ENCODE results near the gene SLC35F2. TPM values are rescaled to one million over a fixed set of nuclear protein-coding genes. Genes with fewer than 3 reads are reported as not detected.

SLC35F2 gene
- total and polyA plus RNA-seq, 2 of the 8 experiments (the other 6 are each of a cell fraction or from before 2014, with no cell fraction given), result 15.1 to 29.7 TPM

DNA sequence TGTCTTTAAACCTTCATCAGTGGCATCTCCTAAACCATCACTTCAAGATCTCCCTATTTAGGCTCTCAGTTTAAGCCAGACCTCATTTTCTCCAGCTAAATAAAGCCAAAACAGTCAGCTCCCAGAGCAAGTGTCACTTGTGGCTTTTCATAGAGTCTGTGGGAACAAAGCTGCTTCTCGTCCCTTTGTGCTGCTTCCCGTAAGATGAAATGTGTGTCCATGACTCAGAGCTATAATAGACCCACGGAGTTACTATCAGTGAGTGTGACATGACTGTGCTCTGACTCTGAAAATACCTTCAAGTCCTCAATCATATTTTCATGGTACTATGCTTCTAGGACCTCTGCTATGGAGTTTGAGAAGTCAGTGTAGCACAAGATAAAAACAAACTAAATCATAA is 89.4 kb downstream of the SLC35F2 start:
- DNase-seq (ENCODE audit: low read depth in 1 of 2, low spot score in 2 of 2) (no peak), FAIRE-seq (no peak)
- Histone ChIP-seq H3K4me2 (ENCODE audit: insufficient read depth in 1 of 2, low read depth in 2 of 2, low read length in 2 of 2) (no peak overlapping the region), H3K79me1 (ENCODE audit: low read depth, low read length) (no peaks in the 10 kb centered on the region), H3K18ac (ENCODE audit: extremely low read depth, low read length) (no peak overlapping the region), H4K8ac (ENCODE audit: extremely low read depth, insufficient read depth, low read length) (no peak overlapping the region), H2AFZ (ENCODE audit: low read length) (no peak overlapping the region), H2BK12ac (ENCODE audit: low read depth, low read length) (no peak overlapping the region), H3K14ac (ENCODE audit: insufficient read length) (no peak overlapping the region), H4K91ac (replicated peaks; ENCODE audit: insufficient read length, low read length) (no peak overlapping the region), H3K27me3 (replicated peaks in 1 of 4; ENCODE audit: control insufficient read depth in 3 of 4, extremely low read depth in 1 of 4, insufficient read depth in 3 of 4, low read length in 3 of 4) (no peaks in the 10 kb centered on the region), H2BK5ac (ENCODE audit: low read depth, low read length) (no peak overlapping the region), H4K5ac (ENCODE audit: insufficient read length, low read depth, low read length) (no peak overlapping the region), H3K4me1 (replicated peaks in 1 of 4; ENCODE audit: control insufficient read depth in 3 of 4, insufficient read depth in 4 of 4, low read length in 3 of 4) (no peaks in the 10 kb centered on the region), H3K9me3 (ENCODE audit: insufficient read depth in 2 of 2, low read depth in 1 of 2, low read length in 1 of 2) (no peaks in the 10 kb centered on the region), H2BK120ac (replicated peaks; ENCODE audit: low read depth, low read length) (no peak overlapping the region), H2AK5ac (ENCODE audit: low read depth, low read length) (no peak overlapping the region), H3K9ac (replicated peaks in 1 of 4; ENCODE audit: extremely low read depth in 1 of 4, low read depth in 3 of 4, low read length in 3 of 4) (no peak overlapping the region), H3K4me3 (ENCODE audit: extremely low read depth in 1 of 4, insufficient read depth in 2 of 4, low read depth in 3 of 4, low read length in 4 of 4) (no peak overlapping the region), H3K23ac (ENCODE audit: insufficient read length) (no peak overlapping the region), H3K23me2 (ENCODE audit: low read depth, low read length) (no peaks in the 10 kb centered on the region), H3K4ac (replicated peaks; ENCODE audit: insufficient read length, low read depth, low read length) (no peak overlapping the region), H3K56ac (replicated peaks; ENCODE audit: insufficient read length, low read depth, low read length) (no peak overlapping the region), H2BK20ac (ENCODE audit: low read length) (no peak overlapping the region), H3K79me2 (ENCODE audit: control insufficient read depth in 1 of 2, insufficient read depth in 2 of 2, low read length in 2 of 2) (no peaks in the 10 kb centered on the region), H3K36me3 (ENCODE audit: control insufficient read depth in 2 of 4, insufficient read depth in 4 of 4, low read length in 3 of 4) (no peaks in the 10 kb centered on the region), H2BK15ac (ENCODE audit: low read length) (no peak overlapping the region), H4K20me1 (replicated peaks in 1 of 2; ENCODE audit: control insufficient read depth in 1 of 2, insufficient read depth in 2 of 2, low read length in 2 of 2) (no peaks in the 10 kb centered on the region), H3K27ac (ENCODE audit: low read depth, low read length) (no peak overlapping the region)
- ChIA-PET POLR2A (ENCODE audit: partially characterized antibody) (no interaction called here), CTCF (ENCODE audit: partially characterized antibody) (interaction anchor here (1.2 to 8.2 kb wide), 7 partner anchors 10 to 205 kb away, joined by 3 to 88 read pairs (median 6); no protein-coding TSS in a partner anchor)
- TF ChIP-seq TAF1 (IDR thresholded peaks at IDR 0.05; ENCODE audit: low read depth, low read length), result no peak
- no peak for TF ChIP-seq SP4 (IDR thresholded peaks at IDR 0.05; ENCODE audit: low read length)
- no peak for TF ChIP-seq PHF8 (conservative IDR thresholded peaks at IDR 0.05; ENCODE audit: low read depth, low read length)
- no peak for TF ChIP-seq EGR1 (IDR thresholded peaks at IDR 0.05; ENCODE audit: borderline replicate concordance, low read depth, low read length)
- no peak for TF ChIP-seq RFX5 (IDR thresholded peaks at IDR 0.05; ENCODE audit: borderline replicate concordance, low read depth, low read length)
- TF ChIP-seq, protein P1, sequence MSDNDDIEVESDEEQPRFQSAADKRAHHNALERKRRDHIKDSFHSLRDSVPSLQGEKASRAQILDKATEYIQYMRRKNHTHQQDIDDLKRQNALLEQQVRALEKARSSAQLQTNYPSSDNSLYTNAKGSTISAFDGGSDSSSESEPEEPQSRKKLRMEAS (IDR thresholded peaks at IDR 0.05), result no peak
- no peak for TF ChIP-seq SIX5 (IDR thresholded peaks at IDR 0.05; ENCODE audit: low read depth, low read length)
- 91% methylated on average over 3 of the region's 3 CpGs; no CpG with 5 or more reads in 1 of the 2 experiments for WGBS, 2 experiments (ENCODE audit: extremely low coverage in 1 of 2, insufficient coverage in 1 of 2, insufficient read length in 1 of 2, insufficient replicate concordance in 2 of 2, low coverage in 1 of 2, low lambda C conversion rate in 2 of 2, missing lambda C conversion rate in 1 of 2)

Data from H1 (cell line).